Astrocyte (in vitro differentiated cells and primary cell): Measurements from ENCODE around the gene TRMT6. TPM values are rescaled to one million over a fixed set of nuclear protein-coding genes. Genes with fewer than 3 reads are reported as not detected.

Source experiments
- DNase-seq: peaks from one replicate; pipeline ENCODE4 v3.0.0-alpha.2; 2010; ENCODE audit warnings: low read depth
- FAIRE-seq: peaks from 2 replicates; lab custom pipeline; 2011; peaks lifted over from hg19 to GRCh38; lab: Jason Lieb, UNC
- H2AFZ ChIP-seq: 2 replicates; pipeline ENCODE4 v1.6.0; 2012; ENCODE audit warnings: low read depth, low read length, inconsistent platforms
- H3K27ac ChIP-seq: 2 replicates; pipeline ENCODE4 v1.5.1; 2011; ENCODE audit warnings: low read depth, low read length, inconsistent platforms
- H3K27me3 ChIP-seq: 2 replicates; pipeline ENCODE4 v1.6.0; 2011; ENCODE audit warnings: low read length, inconsistent platforms; ENCODE audit not compliant: insufficient read depth
- H3K36me3 ChIP-seq: 2 replicates; pipeline ENCODE4 v1.5.1; 2011; ENCODE audit warnings: low read length, inconsistent platforms; ENCODE audit not compliant: insufficient read depth
- H3K4me1 ChIP-seq: 2 replicates; pipeline ENCODE4 v1.5.1; 2011; ENCODE audit warnings: low read length, inconsistent platforms; ENCODE audit not compliant: insufficient read depth
- H3K4me2 ChIP-seq: 2 replicates; pipeline ENCODE4 v1.6.0; 2012; ENCODE audit warnings: low read length, inconsistent platforms
- H3K4me3 ChIP-seq: 2 replicates; pipeline ENCODE4 v1.5.1; 2011; ENCODE audit warnings: low read depth, mild to moderate bottlenecking, low read length, inconsistent platforms; ENCODE audit not compliant: insufficient read depth
- H3K79me2 ChIP-seq: 2 replicates; pipeline ENCODE4 v1.6.0; 2012; ENCODE audit warnings: mild to moderate bottlenecking, low read length, inconsistent platforms; ENCODE audit not compliant: insufficient read depth
- H3K9ac ChIP-seq: 2 replicates; pipeline ENCODE4 v1.6.0; 2012; ENCODE audit warnings: mild to moderate bottlenecking, low read length, inconsistent platforms
- H3K9me3 ChIP-seq: 2 replicates; pipeline ENCODE4 v1.5.1; 2012; ENCODE audit warnings: low read depth, mild to moderate bottlenecking, low read length, inconsistent platforms; ENCODE audit not compliant: insufficient read depth
- H4K20me1 ChIP-seq: 2 replicates; pipeline ENCODE4 v1.6.0; 2012; ENCODE audit warnings: low read length, inconsistent platforms; ENCODE audit not compliant: insufficient read depth
- H3K27ac Mint-ChIP-seq: one replicate; pipeline ENCODE4 v1.8.0; 2021; ENCODE audit warnings: mild to moderate bottlenecking, mixed read lengths; ENCODE audit not compliant: unreplicated experiment
- H3K27me3 Mint-ChIP-seq: one replicate; pipeline ENCODE4 v1.8.0; 2021; ENCODE audit warnings: low read depth, mixed read lengths; ENCODE audit not compliant: unreplicated experiment
- H3K36me3 Mint-ChIP-seq: one replicate; pipeline ENCODE4 v1.8.0; 2021; ENCODE audit warnings: low read depth, mixed read lengths; ENCODE audit not compliant: unreplicated experiment
- H3K4me1 Mint-ChIP-seq: one replicate; pipeline ENCODE4 v1.8.0; 2021; ENCODE audit warnings: low read depth, mixed read lengths; ENCODE audit not compliant: unreplicated experiment
- H3K4me3 Mint-ChIP-seq: one replicate; pipeline ENCODE4 v1.8.0; 2021; ENCODE audit warnings: mild to moderate bottlenecking, moderate library complexity, mixed read lengths; ENCODE audit not compliant: unreplicated experiment
- H3K9me3 Mint-ChIP-seq: one replicate; pipeline ENCODE4 v1.8.0; 2021; ENCODE audit warnings: mild to moderate bottlenecking, mixed read lengths; ENCODE audit not compliant: unreplicated experiment
- CTCF ChIP-seq: IDR thresholded peaks from 2 replicates; pipeline ENCODE4 v1.5.1; 2011; ENCODE audit warnings: low read depth, mild to moderate bottlenecking, inconsistent platforms, low read length, moderate library complexity; ENCODE audit not compliant: insufficient read depth
- EZH2 ChIP-seq: IDR thresholded peaks from 2 replicates; pipeline ENCODE4 v1.6.1; 2012; ENCODE audit warnings: mild to moderate bottlenecking, low read length, inconsistent platforms; ENCODE audit not compliant: insufficient read depth
- total RNA-seq: library from RNA; stranded (reverse); gene quantifications from 2 replicates; pipeline ENCODE4 v1.2.1, GENCODE V29; 2021

TRMT6 gene
- total RNA-seq, 1 donor from 2014 or later: 14.4 TPM

- H3K9ac ChIP-seq: no peak overlapping the region
- TF ChIP-seq CTCF (no peak), EZH2 (no peak)
- H3K4me3 ChIP-seq: no peak overlapping the region
- no peaks in the 10 kb centered on the region for H3K4me1 ChIP-seq
- no peaks in the 10 kb centered on the region for H3K36me3 ChIP-seq
- H2AFZ ChIP-seq: no peak overlapping the region
- H3K9me3 ChIP-seq: no peaks in the 10 kb centered on the region
- H4K20me1 ChIP-seq: no peaks in the 10 kb centered on the region
- peaks cover 17% of the 10 kb centered on the region for H3K27me3 ChIP-seq
- no peak overlapping the region for H3K27ac ChIP-seq
- no peak overlapping the region for H3K4me2 ChIP-seq
- Mint-ChIP-seq H3K4me1 (no peaks in the 10 kb centered on the region), H3K27ac (no peak overlapping the region), H3K27me3 (peaks cover 33% of the 10 kb centered on the region), H3K9me3 (peaks cover 5% of the 10 kb centered on the region), H3K4me3 (no peak overlapping the region), H3K36me3 (no peaks in the 10 kb centered on the region)
- FAIRE-seq (no peak), DNase-seq (no peak)
- no peaks in the 10 kb centered on the region for H3K79me2 ChIP-seq
These were observed 50.9 kb downstream of the TRMT6 start for GRCh38 chr20:5899444-5899843.

GRCh38 chr20:5895626-5896025 is 54.7 kb downstream of the TRMT6 start:
- Mint-ChIP-seq H3K4me1 (no peaks in the 10 kb centered on the region), H3K4me3 (no peak overlapping the region), H3K9me3 (peaks cover 8% of the 10 kb centered on the region), H3K36me3 (no peaks in the 10 kb centered on the region), H3K27ac (no peak overlapping the region), H3K27me3 (peaks cover 17% of the 10 kb centered on the region)
- DNase-seq: no peak
- Histone ChIP-seq H3K79me2 (no peaks in the 10 kb centered on the region), H3K4me2 (no peak overlapping the region), H3K36me3 (no peaks in the 10 kb centered on the region), H2AFZ (no peak overlapping the region), H3K4me3 (no peak overlapping the region), H3K27ac (no peak overlapping the region), H3K9me3 (no peaks in the 10 kb centered on the region), H4K20me1 (no peaks in the 10 kb centered on the region), H3K27me3 (peaks cover 17% of the 10 kb centered on the region), H3K4me1 (no peaks in the 10 kb centered on the region), H3K9ac (no peak overlapping the region)
- no peak for FAIRE-seq
- TF ChIP-seq CTCF (no peak), EZH2 (no peak)

- Histone ChIP-seq H3K4me3 (no peak overlapping the region), H3K9ac (no peak overlapping the region), H3K4me2 (no peak overlapping the region), H3K27ac (no peak overlapping the region), H3K4me1 (no peaks in the 10 kb centered on the region), H3K79me2 (no peaks in the 10 kb centered on the region), H3K27me3 (peaks cover 18% of the 10 kb centered on the region), H2AFZ (no peak overlapping the region), H3K36me3 (no peaks in the 10 kb centered on the region), H4K20me1 (no peaks in the 10 kb centered on the region), H3K9me3 (no peaks in the 10 kb centered on the region)
- Mint-ChIP-seq H3K27me3 (peaks cover 17% of the 10 kb centered on the region), H3K4me1 (no peaks in the 10 kb centered on the region), H3K9me3 (peaks cover 8% of the 10 kb centered on the region), H3K27ac (no peak overlapping the region), H3K4me3 (no peak overlapping the region), H3K36me3 (no peaks in the 10 kb centered on the region)
- no peak for DNase-seq
- no peak for FAIRE-seq
- TF ChIP-seq EZH2 (no peak), CTCF (no peak)
These were observed 56.7 kb downstream of the TRMT6 start for GRCh38 chr20:5893621-5894020.
